ENCODE results near the gene OXSM.

Gene OXSM

GRCh38 chr3:25789596-25790556 is at the start of gene OXSM:
Gene OXSM (plus strand): TSS chr3:25790090. CDS start chr3:25791021, 931 bp downstream.
- peak; percentile 91 for DNase-seq (ENCODE audit: low spot score)

- no peak for DNase-seq (ENCODE audit: low spot score)
Measured at GRCh38 chr3:25744470-25744869, 45.4 kb upstream of the OXSM start.

- DNase-seq (ENCODE audit: low spot score): no peak
Measured at GRCh38 chr3:25747033-25747432, 42.9 kb upstream of the OXSM start.

GRCh38 chr3:25748189-25748588 is 41.7 kb upstream of the OXSM start:
- DNase-seq (ENCODE audit: low spot score): no peak

GRCh38 chr3:25749031-25749581 is 40.8 kb upstream of the OXSM start:
- no peak for DNase-seq (ENCODE audit: low spot score)

- no peak for DNase-seq (ENCODE audit: low spot score)
Measured at GRCh38 chr3:25751048-25751447, 38.8 kb upstream of the OXSM start.

GRCh38 chr3:25751725-25752124 is 38.2 kb upstream of the OXSM start:
- DNase-seq (ENCODE audit: low spot score): no peak

- no peak for DNase-seq (ENCODE audit: low spot score)
Measured at GRCh38 chr3:25768851-25769250, 21.0 kb upstream of the OXSM start.

GRCh38 chr3:25775936-25776335 is 14.0 kb upstream of the OXSM start:
- DNase-seq (ENCODE audit: low spot score): no peak

GRCh38 chr3:25780618-25781017 is 9.3 kb upstream of the OXSM start:
- no peak for DNase-seq (ENCODE audit: low spot score)

- DNase-seq (ENCODE audit: low spot score): no peak
Measured at GRCh38 chr3:25781145-25781757, 8.6 kb upstream of the OXSM start.

GRCh38 chr3:25781758-25782594 is 7.9 kb upstream of the OXSM start:
- no peak for DNase-seq (ENCODE audit: low spot score)

- no peak for DNase-seq (ENCODE audit: low spot score)
Measured at GRCh38 chr3:25782636-25782937, 7.3 kb upstream of the OXSM start.

GRCh38 chr3:25782938-25783660 is 6.8 kb upstream of the OXSM start, which contains the start of gene NGLY1:
Gene NGLY1 (minus strand): TSS chr3:25783443. CDS start chr3:25783390, 53 bp downstream.
- DNase-seq (ENCODE audit: low spot score): peak; percentile 90

- DNase-seq (ENCODE audit: low spot score): no peak
Measured at GRCh38 chr3:25783661-25784512, 6.0 kb upstream of the OXSM start.

GRCh38 chr3:25784971-25785370 is 4.9 kb upstream of the OXSM start:
- no peak for DNase-seq (ENCODE audit: low spot score)

GRCh38 chr3:25785826-25786225 is 4.1 kb upstream of the OXSM start:
- DNase-seq (ENCODE audit: low spot score): no peak

GRCh38 chr3:25787689-25788088 is 2.2 kb upstream of the OXSM start:
- no peak for DNase-seq (ENCODE audit: low spot score)

- no peak for DNase-seq (ENCODE audit: low spot score)
Measured at GRCh38 chr3:25789209-25789595, 688 bp upstream of the OXSM start.

GRCh38 chr3:25801786-25802185 is 11.9 kb downstream of the OXSM start:
- no peak for DNase-seq (ENCODE audit: low spot score)

- no peak for DNase-seq (ENCODE audit: low spot score)
Measured at GRCh38 chr3:25803833-25804232, 13.9 kb downstream of the OXSM start.
